GM12872 (cell line): ENCODE data around the gene CCL3.

Experiments used
- CTCF ChIP-seq: IDR thresholded peaks from 3 replicates; pipeline ENCODE4 v1.5.1; 2011; ENCODE audit warnings: low read depth, mild to moderate bottlenecking, low read length, moderate library complexity; ENCODE audit not compliant: insufficient read depth

The CCL3 gene

GRCh38 chr17:36059406-36059805, 30.5 kb downstream of the CCL3 start:
- no peak for TF ChIP-seq CTCF

GRCh38 chr17:36057911-36058310, 32.0 kb downstream of the CCL3 start:
- TF ChIP-seq CTCF = no peak

- TF ChIP-seq CTCF = no peak
Measured at GRCh38 chr17:36055921-36056520, 33.9 kb downstream of the CCL3 start.

- no peak for TF ChIP-seq CTCF
Measured at GRCh38 chr17:36055171-36055570, 34.8 kb downstream of the CCL3 start.

- TF ChIP-seq CTCF = no peak
Measured at GRCh38 chr17:36049643-36050042, 40.3 kb downstream of the CCL3 start.

- no peak for TF ChIP-seq CTCF
Measured at GRCh38 chr17:36048066-36048465, 41.9 kb downstream of the CCL3 start.
